GM20431 (cell line): ENCODE data around the gene STRADB.
"Not testable (repeated sequence)": the region's sequence is repeated elsewhere in the genome, so short reads cannot be mapped to it uniquely, and the experiment has no call there.

ENCODE experiments used
- in situ Hi-C: fragments of 300-500 bp; cut with MseI, MboI; formaldehyde crosslinking; loops from one replicate; pipeline ENCODE4 v1.15.0; 2020; ENCODE audit warnings: low sequenced_read_pairs; ENCODE audit not compliant: unreplicated experiment

Gene STRADB

GRCh38 chr2:201464547-201464946, 13.0 kb downstream of the STRADB start:
- in situ Hi-C loops: no loop called here

GRCh38 chr2:201465524-201465971, 14.0 kb downstream of the STRADB start:
- in situ Hi-C loops: no loop called here

GRCh38 chr2:201466050-201466675, 14.6 kb downstream of the STRADB start:
- in situ Hi-C loops: no loop called here

GRCh38 chr2:201467666-201468065, 16.1 kb downstream of the STRADB start:
- in situ Hi-C loops: no loop called here

- in situ Hi-C loops: no loop called here
Measured at GRCh38 chr2:201470821-201471731, 19.5 kb downstream of the STRADB start.

GRCh38 chr2:201471732-201472393, 20.3 kb downstream of the STRADB start:
- in situ Hi-C loops: no loop called here

GRCh38 chr2:201472411-201472810, 20.9 kb downstream of the STRADB start:
- in situ Hi-C loops: no loop called here

GRCh38 chr2:201482543-201482942, 31.0 kb downstream of the STRADB start:
- in situ Hi-C loops: no loop called here

- in situ Hi-C loops: no loop called here
Measured at GRCh38 chr2:201483342-201483741, 31.8 kb downstream of the STRADB start.

- in situ Hi-C loops: not testable (repeated sequence)
Measured at GRCh38 chr2:201483758-201484157, 32.2 kb downstream of the STRADB start.

GRCh38 chr2:201484805-201485204, 33.3 kb downstream of the STRADB start:
- in situ Hi-C loops: no loop called here

- in situ Hi-C loops: no loop called here
Measured at GRCh38 chr2:201490291-201490690, 38.8 kb downstream of the STRADB start.

GRCh38 chr2:201496785-201497184, 45.2 kb downstream of the STRADB start:
- in situ Hi-C loops: no loop called here

- in situ Hi-C loops: no loop called here
Measured at GRCh38 chr2:201500534-201500933, 49.0 kb downstream of the STRADB start.

- in situ Hi-C loops: no loop called here
Measured at GRCh38 chr2:201502713-201503112, 51.2 kb downstream of the STRADB start.

GRCh38 chr2:201507725-201508124, 56.2 kb downstream of the STRADB start:
- in situ Hi-C loops: no loop called here

- in situ Hi-C loops: no loop called here
Measured at GRCh38 chr2:201513271-201513670, 61.7 kb downstream of the STRADB start.

GRCh38 chr2:201515573-201516246, 64.2 kb downstream of the STRADB start:
- in situ Hi-C loops: no loop called here

- in situ Hi-C loops: no loop called here
Measured at GRCh38 chr2:201517094-201517493, 65.6 kb downstream of the STRADB start.

GRCh38 chr2:201520201-201520600, 68.7 kb downstream of the STRADB start:
- in situ Hi-C loops: no loop called here
